HFF-Myc (cell line): ENCODE results near the gene PGA4.
"Not testable (repeated sequence)": the region's sequence is repeated elsewhere in the genome, so short reads cannot be mapped to it uniquely, and the experiment has no call there.

Source experiments
- DNase-seq: peaks from one replicate; pipeline ENCODE4 v3.0.0-alpha.2; 2011; ENCODE audit warnings: low read depth; ENCODE audit errors: extremely low read depth
- H3K4me3 ChIP-seq: replicated peaks from 2 replicates; pipeline ENCODE4 v1.5.1; 2011; ENCODE audit warnings: low read depth, mild to moderate bottlenecking, control low read depth, low read length
- CTCF ChIP-seq: IDR thresholded peaks from 2 replicates; pipeline ENCODE4 v1.5.1; 2012; ENCODE audit warnings: mild to moderate bottlenecking, low read depth, low read length, control low read depth; ENCODE audit errors: missing control alignments

The PGA4 gene

GRCh38 chr11:61222047-61222446, at the start of gene PGA4:
Gene PGA4 (plus strand): TSS chr11:61222347. CDS start chr11:61222401, 54 bp downstream.
- H3K4me3 ChIP-seq, DNase-seq: not testable (repeated sequence)

GRCh38 chr11:61172356-61172755, 49.8 kb upstream of the PGA4 start:
- no peak for DNase-seq
- TF ChIP-seq CTCF, result no peak
- H3K4me3 ChIP-seq, result no peak overlapping the region

GRCh38 chr11:61172888-61173287, 49.3 kb upstream of the PGA4 start:
- no peak for TF ChIP-seq CTCF
- no peak overlapping the region for H3K4me3 ChIP-seq
- no peak for DNase-seq

- no peak overlapping the region for H3K4me3 ChIP-seq
- TF ChIP-seq CTCF, result no peak
- DNase-seq, result no peak
Measured at GRCh38 chr11:61173456-61173855, 48.7 kb upstream of the PGA4 start.

GRCh38 chr11:61174273-61174672, 47.9 kb upstream of the PGA4 start:
- DNase-seq, result no peak
- no peak overlapping the region for H3K4me3 ChIP-seq
- no peak for TF ChIP-seq CTCF

- no peak overlapping the region for H3K4me3 ChIP-seq
- no peak for DNase-seq
- TF ChIP-seq CTCF, result no peak
Measured at GRCh38 chr11:61174949-61175348, 47.2 kb upstream of the PGA4 start.

- no peak overlapping the region for H3K4me3 ChIP-seq
- no peak for DNase-seq
- no peak for TF ChIP-seq CTCF
Measured at GRCh38 chr11:61176446-61176845, 45.7 kb upstream of the PGA4 start.

GRCh38 chr11:61180205-61180604, 41.9 kb upstream of the PGA4 start:
- H3K4me3 ChIP-seq, DNase-seq: not testable (repeated sequence)
